NB4 (cell line): ENCODE measurements around the gene ITGA2B.
A peak's percentile ranks its signal among the peaks of the same experiment; 100 is the strongest.
"Not testable (repeated sequence)": the region's sequence is repeated elsewhere in the genome, so short reads cannot be mapped to it uniquely, and the experiment has no call there.

Experiments
- DNase-seq: peaks from one replicate; pipeline ENCODE4 v3.0.0; 2010; ENCODE audit warnings: low read depth
- H3K4me3 ChIP-seq: one replicate; pipeline ENCODE4 v1.5.1; 2011; ENCODE audit warnings: mild to moderate bottlenecking, low read depth, low read length, moderate library complexity
- CTCF ChIP-seq: IDR thresholded peaks from one replicate; pipeline ENCODE4 v1.5.1; 2012; ENCODE audit warnings: low read depth, low read length
- MAX ChIP-seq: IDR thresholded peaks from 2 replicates; pipeline ENCODE4 v1.6.1; 2011; ENCODE audit warnings: low read depth, low read length
- MYC ChIP-seq: IDR thresholded peaks from 2 replicates; pipeline ENCODE4 v1.6.1; 2011; ENCODE audit warnings: low read depth, low read length
- POLR2A ChIP-seq: IDR thresholded peaks from 2 replicates; pipeline ENCODE4 v1.6.1; 2011; ENCODE audit warnings: mild to moderate bottlenecking; ENCODE audit not compliant: insufficient read length; ENCODE audit errors: extremely low read depth

Gene ITGA2B

GRCh38 chr17:44334727-44335126, 54.7 kb downstream of the ITGA2B start:
- TF ChIP-seq MAX (no peak), POLR2A (no peak), MYC (no peak), CTCF (no peak)
- no peak overlapping the region for H3K4me3 ChIP-seq
- DNase-seq: peak; percentile 52

GRCh38 chr17:44334315-44334714, 55.1 kb downstream of the ITGA2B start:
- H3K4me3 ChIP-seq: no peak overlapping the region
- no peak for DNase-seq
- TF ChIP-seq MAX (no peak), MYC (no peak), CTCF (no peak), POLR2A (no peak)

GRCh38 chr17:44333371-44333770, 56.1 kb downstream of the ITGA2B start:
- TF ChIP-seq MYC (no peak), CTCF (no peak), MAX (no peak), POLR2A (no peak)
- H3K4me3 ChIP-seq: no peak overlapping the region
- DNase-seq: peak; percentile 61

- DNase-seq: peak; percentile 87
- TF ChIP-seq MYC: peak; percentile 78
- TF ChIP-seq MAX: peak; percentile 73
- peak; percentile 77 for TF ChIP-seq CTCF
- TF ChIP-seq POLR2A: no peak
- H3K4me3 ChIP-seq: no peak overlapping the region
Measured at GRCh38 chr17:44331249-44331760, 58.1 kb downstream of the ITGA2B start.

- not testable (repeated sequence) for H3K4me3 ChIP-seq, DNase-seq
Measured at GRCh38 chr17:44330263-44330662, 59.2 kb downstream of the ITGA2B start.

- H3K4me3 ChIP-seq, DNase-seq: not testable (repeated sequence)
Measured at GRCh38 chr17:44329516-44329915, 59.9 kb downstream of the ITGA2B start.

- DNase-seq: no peak
- no peak overlapping the region for H3K4me3 ChIP-seq
- TF ChIP-seq CTCF: no peak
- no peak for TF ChIP-seq MAX
- no peak for TF ChIP-seq MYC
- no peak for TF ChIP-seq POLR2A
Measured at GRCh38 chr17:44327715-44328449, 61.6 kb downstream of the ITGA2B start.
